GM19193 (cell line): ENCODE results near the gene BTBD9.

Source experiments
- POLR2A ChIP-seq: IDR thresholded peaks from 4 replicates; pipeline ENCODE4 v1.6.1; 2011; ENCODE audit not compliant: insufficient read depth, insufficient read length; ENCODE audit errors: extremely low read depth

BTBD9 gene

GRCh38 chr6:38555606-38556005 is 84.1 kb downstream of the BTBD9 start:
- no peak for TF ChIP-seq POLR2A

- TF ChIP-seq POLR2A = no peak
These were observed 84.9 kb downstream of the BTBD9 start for GRCh38 chr6:38554700-38555413.

- no peak for TF ChIP-seq POLR2A
These were observed 85.7 kb downstream of the BTBD9 start for GRCh38 chr6:38554014-38554413.

GRCh38 chr6:38552121-38552520 is 87.6 kb downstream of the BTBD9 start:
- no peak for TF ChIP-seq POLR2A

- TF ChIP-seq POLR2A = no peak
These were observed 89.9 kb downstream of the BTBD9 start for GRCh38 chr6:38549795-38550194.

- no peak for TF ChIP-seq POLR2A
These were observed 90.5 kb downstream of the BTBD9 start for GRCh38 chr6:38549180-38549579.

GRCh38 chr6:38543022-38543421 is 96.7 kb downstream of the BTBD9 start:
- no peak for TF ChIP-seq POLR2A

- no peak for TF ChIP-seq POLR2A
These were observed 97.7 kb downstream of the BTBD9 start for GRCh38 chr6:38542031-38542430.

GRCh38 chr6:38533064-38533463 is 106.7 kb downstream of the BTBD9 start:
- TF ChIP-seq POLR2A = no peak

GRCh38 chr6:38531134-38531533 is 108.6 kb downstream of the BTBD9 start:
- TF ChIP-seq POLR2A = no peak

GRCh38 chr6:38528196-38528965 is 111.3 kb downstream of the BTBD9 start:
- TF ChIP-seq POLR2A = no peak

GRCh38 chr6:38527371-38527770 is 112.4 kb downstream of the BTBD9 start:
- no peak for TF ChIP-seq POLR2A

- no peak for TF ChIP-seq POLR2A
These were observed 113.8 kb downstream of the BTBD9 start for GRCh38 chr6:38525888-38526287.

- no peak for TF ChIP-seq POLR2A
These were observed 115.1 kb downstream of the BTBD9 start for GRCh38 chr6:38524436-38525145.

GRCh38 chr6:38522322-38522721 is 117.4 kb downstream of the BTBD9 start:
- no peak for TF ChIP-seq POLR2A
